GM12892 (cell line): ENCODE measurements around the gene ZFYVE1.
"Not testable (repeated sequence)": the region's sequence is repeated elsewhere in the genome, so short reads cannot be mapped to it uniquely, and the experiment has no call there.

Experiments used
- DNase-seq: peaks from one replicate; pipeline ENCODE4 v3.0.0; 2011; ENCODE audit not compliant: insufficient read length
- FAIRE-seq: peaks from 2 replicates; lab custom pipeline; 2011; peaks lifted over from hg19 to GRCh38; lab: Jason Lieb, UNC
- POLR2A ChIP-seq: IDR thresholded peaks from 2 replicates; pipeline ENCODE4 v1.6.1; 2011; ENCODE audit warnings: low read depth, low read length, control low read depth
- POLR2AphosphoS5 ChIP-seq: IDR thresholded peaks from 2 replicates; pipeline ENCODE4 v1.6.1; 2011; ENCODE audit warnings: low read depth, low read length, control low read depth
- TAF1 ChIP-seq: IDR thresholded peaks from 2 replicates; pipeline ENCODE4 v1.6.1; 2011; ENCODE audit warnings: low read depth, mild to moderate bottlenecking, control low read depth, low read length, borderline replicate concordance

The ZFYVE1 gene

DNA sequence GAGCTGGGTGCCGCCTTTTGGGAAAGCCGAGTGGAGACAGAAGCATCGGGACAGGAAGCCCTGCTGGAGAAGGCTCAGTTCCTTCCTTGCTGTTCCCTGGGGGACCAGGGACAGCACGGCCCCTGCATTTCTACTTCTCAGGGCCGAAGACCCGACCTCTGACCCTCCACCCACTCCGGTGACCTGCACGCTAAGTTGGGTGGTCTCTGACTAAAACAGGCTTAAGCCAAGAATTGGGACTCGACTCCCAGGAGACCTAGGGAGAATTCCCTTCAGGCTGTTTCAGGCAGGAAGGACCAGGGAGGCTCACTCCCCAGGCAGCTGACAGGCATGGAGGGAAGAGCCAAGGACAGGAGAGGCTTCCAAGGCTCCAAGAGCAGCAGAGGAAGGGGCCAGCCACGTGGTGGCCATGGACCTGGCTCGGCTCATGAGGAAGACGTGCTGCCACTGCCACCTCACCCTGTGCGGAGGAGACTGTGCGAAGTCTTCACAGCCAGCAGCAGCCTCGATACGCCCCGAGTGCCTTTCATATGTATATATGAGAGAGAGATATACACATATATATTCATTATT, 56.8 kb downstream of the ZFYVE1 start:
- no peak for DNase-seq
- TF ChIP-seq POLR2AphosphoS5 (no peak), TAF1 (no peak), POLR2A (no peak)
- FAIRE-seq: no peak

GRCh38 chr14:72968316-72968715, 58.6 kb downstream of the ZFYVE1 start:
- DNase-seq: no peak
- FAIRE-seq: no peak
- TF ChIP-seq POLR2AphosphoS5: no peak
- no peak for TF ChIP-seq POLR2A
- TF ChIP-seq TAF1: no peak

DNA sequence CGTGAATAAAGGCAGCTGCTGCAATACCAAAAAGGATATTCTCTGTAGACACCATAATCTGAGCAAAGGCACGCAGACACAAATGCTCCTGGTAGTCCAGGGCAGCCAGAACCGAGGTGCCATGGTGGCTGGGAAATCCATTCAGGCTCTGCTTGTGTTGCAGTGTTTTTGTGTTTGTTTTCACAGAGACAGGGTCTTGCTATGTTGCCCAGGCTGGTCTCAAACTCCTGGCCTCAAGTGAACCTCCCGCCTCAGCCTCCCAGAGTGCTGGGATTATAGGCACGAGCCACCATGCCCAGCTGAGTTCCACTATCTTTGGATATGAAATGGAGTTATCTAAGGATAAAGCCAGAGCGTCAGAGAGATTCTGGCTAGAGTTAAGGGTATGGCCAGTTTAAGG, 60.9 kb downstream of the ZFYVE1 start:
- no peak for FAIRE-seq
- TF ChIP-seq TAF1 (no peak), POLR2A (no peak), POLR2AphosphoS5 (no peak)
- DNase-seq: no peak

- FAIRE-seq (no peak), DNase-seq (no peak)
- TF ChIP-seq POLR2AphosphoS5: no peak
- TF ChIP-seq POLR2A: no peak
- TF ChIP-seq TAF1: no peak
These were observed 61.7 kb downstream of the ZFYVE1 start for GRCh38 chr14:72965249-72965648.

DNA sequence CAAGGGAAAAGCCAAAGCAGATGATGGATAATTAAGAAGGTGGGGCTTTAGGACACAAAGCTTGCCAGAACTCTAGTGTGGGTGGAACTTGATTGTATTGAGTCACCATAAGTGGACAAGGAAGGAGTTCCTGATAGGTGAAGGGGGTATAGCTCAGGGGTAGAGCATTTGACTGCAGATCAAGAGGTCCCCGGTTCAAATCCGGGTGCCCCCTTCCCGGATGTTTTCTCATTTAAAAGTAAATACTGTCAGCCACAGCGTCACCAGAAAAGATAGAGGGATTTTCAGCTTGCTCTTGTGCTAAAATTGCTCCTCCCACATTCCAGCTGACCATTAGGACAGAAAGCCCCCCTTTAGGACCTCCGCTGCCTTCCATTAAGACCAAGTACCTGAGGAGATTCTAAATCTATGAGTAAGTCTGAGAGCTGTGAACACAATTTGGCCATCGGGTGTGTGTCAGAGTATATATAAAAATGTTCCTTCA, 64.0 kb downstream of the ZFYVE1 start:
- no peak for DNase-seq
- FAIRE-seq: no peak
- TF ChIP-seq POLR2A: no peak
- no peak for TF ChIP-seq TAF1
- no peak for TF ChIP-seq POLR2AphosphoS5

DNA sequence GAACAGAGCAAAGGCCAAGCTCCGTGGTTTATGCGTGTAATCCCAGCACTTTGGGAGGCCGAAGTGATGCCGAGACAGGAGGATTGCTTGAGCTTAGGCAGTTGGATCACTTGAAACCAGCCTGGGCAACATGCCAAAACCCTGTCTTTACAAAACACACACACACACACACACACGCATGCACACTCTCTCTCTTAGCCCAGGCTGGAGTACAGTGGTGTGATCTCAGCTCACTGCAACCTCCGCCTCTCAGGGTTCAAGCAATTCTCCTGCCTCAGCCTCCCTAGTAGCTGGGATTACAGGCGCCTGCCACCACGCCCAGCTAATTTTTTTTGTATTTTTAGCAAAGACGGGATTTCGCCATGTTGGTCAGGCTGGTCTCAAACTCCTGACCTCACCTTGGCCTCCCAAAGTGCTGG, 64.6 kb downstream of the ZFYVE1 start:
- DNase-seq, FAIRE-seq: not testable (repeated sequence)

- FAIRE-seq (no peak), DNase-seq (no peak)
- TF ChIP-seq TAF1: no peak
- no peak for TF ChIP-seq POLR2AphosphoS5
- TF ChIP-seq POLR2A: no peak
These were observed 65.1 kb downstream of the ZFYVE1 start for GRCh38 chr14:72961579-72962335.

DNA sequence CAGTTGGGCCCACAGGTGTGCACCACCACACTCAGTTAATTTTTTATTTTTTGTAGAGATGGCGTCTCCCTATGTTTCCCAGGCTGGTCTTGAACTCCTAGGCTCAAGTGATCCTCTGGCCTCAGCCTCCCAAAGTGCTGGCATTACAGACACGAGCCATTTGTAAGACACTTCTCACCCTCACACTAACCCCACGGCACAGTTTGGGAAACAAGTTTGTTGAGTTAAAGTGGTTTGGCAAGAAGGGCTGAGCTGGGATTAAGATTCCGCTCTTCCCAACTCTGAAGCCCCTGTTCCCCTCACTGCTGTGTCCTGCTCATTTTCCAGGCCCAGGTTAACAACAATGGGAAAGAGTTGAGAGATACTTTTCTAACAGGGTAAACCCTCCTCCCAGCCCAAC, 65.9 kb downstream of the ZFYVE1 start:
- not testable (repeated sequence) for FAIRE-seq, DNase-seq

- FAIRE-seq: no peak
- no peak for DNase-seq
- TF ChIP-seq POLR2A (no peak), POLR2AphosphoS5 (no peak), TAF1 (no peak)
These were observed 68.4 kb downstream of the ZFYVE1 start for GRCh38 chr14:72958548-72958947.

GRCh38 chr14:72957213-72957612, 69.7 kb downstream of the ZFYVE1 start:
- FAIRE-seq: no peak
- TF ChIP-seq TAF1 (no peak), POLR2A (no peak), POLR2AphosphoS5 (no peak)
- DNase-seq: no peak

DNA sequence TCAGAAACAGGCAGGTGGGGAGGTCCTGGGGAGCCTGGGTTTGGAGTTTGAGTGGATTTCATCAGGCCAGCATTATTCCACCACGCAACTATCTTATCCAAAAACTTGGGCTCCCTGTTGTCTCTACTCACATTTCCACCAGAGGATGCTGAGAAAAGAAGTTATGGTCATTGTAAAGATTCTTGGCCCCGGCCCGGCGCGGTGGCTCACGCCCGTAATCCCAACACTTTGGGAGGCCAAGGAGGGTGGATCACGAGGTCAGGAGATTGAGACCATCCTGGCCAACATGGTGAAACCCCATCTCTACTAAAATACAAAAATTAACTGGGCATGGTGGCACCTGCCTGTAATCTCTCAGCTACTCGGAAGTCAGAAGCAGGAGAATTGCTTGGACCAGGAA, 70.2 kb downstream of the ZFYVE1 start:
- not testable (repeated sequence) for DNase-seq, FAIRE-seq

DNA sequence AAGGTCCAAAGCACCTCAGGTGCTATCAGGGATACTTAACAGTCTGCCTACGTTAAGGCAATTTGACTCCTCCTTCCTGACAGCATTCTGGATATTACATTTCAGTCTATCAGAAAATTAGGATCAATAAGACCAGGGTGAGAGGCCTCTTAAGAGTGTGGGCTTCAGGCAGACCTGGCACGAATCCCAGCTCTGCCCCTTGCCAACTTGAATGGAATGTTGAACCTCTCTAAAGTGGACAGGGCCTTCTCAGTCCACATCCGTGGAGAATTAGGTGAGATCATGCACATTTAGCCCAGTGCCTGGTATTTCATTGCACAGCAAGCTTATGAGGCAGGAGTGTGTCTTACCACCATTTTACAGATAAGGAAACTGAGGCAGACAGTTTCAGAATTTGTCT, 74.7 kb downstream of the ZFYVE1 start:
- FAIRE-seq (no peak), DNase-seq (no peak)
- TF ChIP-seq TAF1 (no peak), POLR2A (no peak), POLR2AphosphoS5 (no peak)
